IPS DF 6.9 (cell line): ENCODE data around the gene HMGB2.

Source experiments
- DNase-seq: peaks from one replicate; pipeline ENCODE4 v3.0.0-alpha.2; 2013; ENCODE audit warnings: low read depth, low spot score
- H3K27ac ChIP-seq: one replicate; pipeline ENCODE4 v1.5.1; 2013; ENCODE audit warnings: low read length, control low read depth
- H3K27me3 ChIP-seq: 2 replicates; pipeline ENCODE4 v1.6.1; 2013; ENCODE audit warnings: mild to moderate bottlenecking, low read length; ENCODE audit not compliant: control insufficient read depth, insufficient read depth
- H3K36me3 ChIP-seq: 2 replicates; pipeline ENCODE4 v1.6.1; 2013; ENCODE audit warnings: low read length; ENCODE audit not compliant: control insufficient read depth, insufficient read depth
- H3K4me1 ChIP-seq: 2 replicates; pipeline ENCODE4 v1.6.1; 2013; ENCODE audit warnings: low read length; ENCODE audit not compliant: control insufficient read depth, insufficient read depth
- H3K4me3 ChIP-seq: 2 replicates; pipeline ENCODE4 v1.5.1; 2013; ENCODE audit warnings: mild to moderate bottlenecking, low read length
- H3K9me3 ChIP-seq: 2 replicates; pipeline ENCODE4 v1.6.1; 2013; ENCODE audit warnings: low read length, inconsistent platforms; ENCODE audit not compliant: control insufficient read depth, insufficient read depth
- WGBS: extraction: QIAGEN DNeasy Blood & Tissue Kit; methylation state at CpG from one replicate; pipeline ENCODE4 v1.1.7; 2013; ENCODE audit warnings: mixed read lengths, missing lambda C conversion rate; ENCODE audit not compliant: insufficient read length, insufficient coverage; 5-methylcytosine and 5-hydroxymethylcytosine counted together

HMGB2 gene

GRCh38 chr4:173334085-173334890, at the start of gene HMGB2:
Gene HMGB2 (minus strand): TSS chr4:173334358. CDS start chr4:173333649, 709 bp downstream.
- Histone ChIP-seq H3K9me3 (no peaks in the 10 kb centered on the region), H3K27ac (no peak within 1 kb of the TSS), H3K4me3 (peak within 1 kb of the TSS; percentile 88), H3K36me3 (peaks cover 4% of the 10 kb centered on the region; the same call in 1 of the 2 replicates), H3K4me1 (no peaks in the 10 kb centered on the region), H3K27me3 (no peaks in the 10 kb centered on the region)
- no CpG with 5 or more reads among the region's 61 CpGs for WGBS
- peak; percentile 98 for DNase-seq

GRCh38 chr4:173382349-173382748, 48.2 kb upstream of the HMGB2 start:
- no peak overlapping the region for H3K4me3 ChIP-seq

GRCh38 chr4:173381610-173382009, 47.5 kb upstream of the HMGB2 start:
- H3K4me3 ChIP-seq = no peak overlapping the region
- H3K27me3 ChIP-seq = no peaks in the 10 kb centered on the region
- no CpG with 5 or more reads among the region's 1 CpG for WGBS
- no peaks in the 10 kb centered on the region for H3K36me3 ChIP-seq
- H3K4me1 ChIP-seq = no peaks in the 10 kb centered on the region
- H3K27ac ChIP-seq = no peak overlapping the region
- no peak for DNase-seq
- H3K9me3 ChIP-seq = no peaks in the 10 kb centered on the region

More at GRCh38 chr4:173382349-173382748, 48.2 kb upstream of the HMGB2 start:
- H3K27ac ChIP-seq = no peak overlapping the region
- DNase-seq = no peak
- no peaks in the 10 kb centered on the region for H3K9me3 ChIP-seq
- no CpG with 5 or more reads among the region's 4 CpGs for WGBS
- no peaks in the 10 kb centered on the region for H3K36me3 ChIP-seq
- H3K27me3 ChIP-seq = no peaks in the 10 kb centered on the region
- no peaks in the 10 kb centered on the region for H3K4me1 ChIP-seq

- no peak overlapping the region for H3K27ac ChIP-seq
- H3K9me3 ChIP-seq = no peaks in the 10 kb centered on the region
- H3K4me3 ChIP-seq = no peak overlapping the region
- H3K27me3 ChIP-seq = no peaks in the 10 kb centered on the region
- no peaks in the 10 kb centered on the region for H3K4me1 ChIP-seq
- no peaks in the 10 kb centered on the region for H3K36me3 ChIP-seq
- no peak for DNase-seq
Measured at GRCh38 chr4:173380987-173381386, 46.8 kb upstream of the HMGB2 start.

- Histone ChIP-seq H3K27ac (no peak overlapping the region), H3K36me3 (no peaks in the 10 kb centered on the region), H3K4me1 (no peaks in the 10 kb centered on the region), H3K9me3 (no peaks in the 10 kb centered on the region), H3K4me3 (no peak overlapping the region), H3K27me3 (no peaks in the 10 kb centered on the region)
- no peak for DNase-seq
- no CpG with 5 or more reads among the region's 3 CpGs for WGBS
Measured at GRCh38 chr4:173379929-173380328, 45.8 kb upstream of the HMGB2 start.

- Histone ChIP-seq H3K27ac (no peak overlapping the region), H3K27me3 (no peaks in the 10 kb centered on the region), H3K9me3 (no peaks in the 10 kb centered on the region), H3K4me1 (no peaks in the 10 kb centered on the region), H3K36me3 (no peaks in the 10 kb centered on the region), H3K4me3 (no peak overlapping the region)
- no peak for DNase-seq
- no CpG with 5 or more reads among the region's 2 CpGs for WGBS
Measured at GRCh38 chr4:173374588-173374987, 40.4 kb upstream of the HMGB2 start.

- H3K27ac ChIP-seq = no peak overlapping the region
- no peak for DNase-seq
Measured at GRCh38 chr4:173371292-173372192, 37.4 kb upstream of the HMGB2 start.

GRCh38 chr4:173370477-173371291, 36.5 kb upstream of the HMGB2 start, which contains the start of gene SAP30:
Gene SAP30 (plus strand): TSS chr4:173370954. CDS start chr4:173371183, 229 bp downstream.
- DNase-seq = peak; percentile 89
- no peaks in the 10 kb centered on the region; the same call in 1 of the 2 replicates for H3K4me1 ChIP-seq
- H3K4me3 ChIP-seq = peak within 1 kb of the TSS; percentile 67
- no peaks in the 10 kb centered on the region for H3K9me3 ChIP-seq
- no peaks in the 10 kb centered on the region for H3K27me3 ChIP-seq
- no peak within 1 kb of the TSS for H3K27ac ChIP-seq
- H3K36me3 ChIP-seq = no peaks in the 10 kb centered on the region
- WGBS = no CpG with 5 or more reads among the region's 72 CpGs

More at GRCh38 chr4:173371292-173372192, 37.4 kb upstream of the HMGB2 start:
- no peaks in the 10 kb centered on the region for H3K9me3 ChIP-seq
- no peaks in the 10 kb centered on the region; the same call in 1 of the 2 replicates for H3K4me1 ChIP-seq
- peak overlapping the region; percentile 67 for H3K4me3 ChIP-seq
- H3K36me3 ChIP-seq = no peaks in the 10 kb centered on the region
- H3K27me3 ChIP-seq = no peaks in the 10 kb centered on the region
- WGBS = no CpG with 5 or more reads among the region's 68 CpGs

GRCh38 chr4:173370130-173370476, 35.9 kb upstream of the HMGB2 start:
- H3K4me3 ChIP-seq = peak overlapping the region; percentile 62; the same call in 1 of the 2 replicates
- H3K27ac ChIP-seq = no peak overlapping the region
- no peaks in the 10 kb centered on the region for H3K9me3 ChIP-seq
- DNase-seq = no peak
- no peaks in the 10 kb centered on the region for H3K27me3 ChIP-seq
- no peaks in the 10 kb centered on the region; the same call in 1 of the 2 replicates for H3K4me1 ChIP-seq
- WGBS = no CpG with 5 or more reads among the region's 14 CpGs
- H3K36me3 ChIP-seq = no peaks in the 10 kb centered on the region

- no peaks in the 10 kb centered on the region for H3K9me3 ChIP-seq
- no peak for DNase-seq
- no peak overlapping the region for H3K4me3 ChIP-seq
- H3K27me3 ChIP-seq = no peaks in the 10 kb centered on the region
- no peaks in the 10 kb centered on the region for H3K36me3 ChIP-seq
- H3K4me1 ChIP-seq = no peaks in the 10 kb centered on the region; the same call in 1 of the 2 replicates
- no peak overlapping the region for H3K27ac ChIP-seq
- WGBS = 100% methylated on average over 1 of the region's 4 CpGs
Measured at GRCh38 chr4:173367946-173368345, 33.8 kb upstream of the HMGB2 start.
